GM10266 (cell line): ENCODE measurements around the gene AS3MT.
"Not testable (repeated sequence)": the region's sequence is repeated elsewhere in the genome, so short reads cannot be mapped to it uniquely, and the experiment has no call there.

Experiments used
- DNase-seq: peaks from one replicate; pipeline ENCODE4 v3.0.0; 2012; ENCODE audit errors: extremely low spot score
- CTCF ChIP-seq: IDR thresholded peaks from 2 replicates; pipeline ENCODE4 v1.5.1; 2012; ENCODE audit warnings: mild to moderate bottlenecking, low read depth; ENCODE audit not compliant: control insufficient read depth, insufficient read depth; ENCODE audit errors: missing control alignments

The AS3MT gene

GRCh38 chr10:102832248-102832647, 37.0 kb upstream of the AS3MT start:
- no peak for DNase-seq
- TF ChIP-seq CTCF, result no peak

- no peak for TF ChIP-seq CTCF
- no peak for DNase-seq
Observed at GRCh38 chr10:102832987-102833386, 36.3 kb upstream of the AS3MT start.

- DNase-seq, result no peak
- no peak for TF ChIP-seq CTCF
Observed at GRCh38 chr10:102834143-102834542, 35.1 kb upstream of the AS3MT start.

- TF ChIP-seq CTCF, result peak; percentile 89
- DNase-seq, result peak; percentile 79
Observed at GRCh38 chr10:102835007-102835482, 34.2 kb upstream of the AS3MT start.

- no peak for DNase-seq
- TF ChIP-seq CTCF, result no peak
Observed at GRCh38 chr10:102837230-102837721, 32.0 kb upstream of the AS3MT start, which contains the start of gene CYP17A1. Gene CYP17A1 (minus strand): TSS chr10:102837413. CDS start chr10:102837361, 52 bp downstream.

- not testable (repeated sequence) for DNase-seq
Observed at GRCh38 chr10:102838276-102838927, 30.9 kb upstream of the AS3MT start.

- TF ChIP-seq CTCF, result no peak
Observed at GRCh38 chr10:102841827-102842345, 27.4 kb upstream of the AS3MT start.

GRCh38 chr10:102843139-102843538, 26.1 kb upstream of the AS3MT start:
- not testable (repeated sequence) for DNase-seq

More at GRCh38 chr10:102841827-102842345, 27.4 kb upstream of the AS3MT start:
- no peak for DNase-seq

- DNase-seq, result not testable (repeated sequence)
Observed at GRCh38 chr10:102844190-102844776, 25.0 kb upstream of the AS3MT start.
